Measurements from ENCODE around the gene KIAA0513.

DNA sequence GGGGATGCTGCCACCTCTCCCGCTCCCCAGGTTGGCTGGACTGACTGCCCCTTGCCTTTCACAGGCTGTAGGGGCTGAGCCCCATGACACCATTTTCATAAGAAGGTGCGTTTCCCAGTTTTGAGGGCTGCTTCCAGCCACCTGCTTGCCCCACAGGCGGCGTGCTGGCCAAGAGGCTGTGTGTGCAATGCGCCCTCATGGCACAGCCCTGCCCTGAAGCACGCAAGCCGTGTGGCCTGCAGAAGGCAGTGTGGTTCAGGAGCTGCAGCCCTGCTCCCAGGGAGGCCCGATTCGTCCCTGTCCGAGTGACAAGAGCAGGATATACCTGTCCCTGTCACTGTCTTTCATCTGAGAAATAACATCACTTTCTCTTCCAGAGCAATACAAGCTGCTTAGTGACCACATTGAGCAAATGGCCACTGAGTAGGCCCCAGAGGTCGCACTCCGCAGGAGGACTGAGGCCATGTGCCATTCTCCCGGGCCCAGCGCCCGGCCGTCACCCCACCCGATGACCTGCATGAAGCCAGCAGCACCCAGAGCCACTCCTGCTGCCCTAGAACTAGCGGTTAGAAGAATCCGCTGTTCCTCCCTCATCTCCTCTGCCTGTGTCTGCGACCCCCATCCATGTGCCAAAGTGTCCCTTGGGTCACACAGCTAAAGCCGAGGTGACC lies 60.4 kb downstream of the KIAA0513 start:
- TF ChIP-seq, protein P1, sequence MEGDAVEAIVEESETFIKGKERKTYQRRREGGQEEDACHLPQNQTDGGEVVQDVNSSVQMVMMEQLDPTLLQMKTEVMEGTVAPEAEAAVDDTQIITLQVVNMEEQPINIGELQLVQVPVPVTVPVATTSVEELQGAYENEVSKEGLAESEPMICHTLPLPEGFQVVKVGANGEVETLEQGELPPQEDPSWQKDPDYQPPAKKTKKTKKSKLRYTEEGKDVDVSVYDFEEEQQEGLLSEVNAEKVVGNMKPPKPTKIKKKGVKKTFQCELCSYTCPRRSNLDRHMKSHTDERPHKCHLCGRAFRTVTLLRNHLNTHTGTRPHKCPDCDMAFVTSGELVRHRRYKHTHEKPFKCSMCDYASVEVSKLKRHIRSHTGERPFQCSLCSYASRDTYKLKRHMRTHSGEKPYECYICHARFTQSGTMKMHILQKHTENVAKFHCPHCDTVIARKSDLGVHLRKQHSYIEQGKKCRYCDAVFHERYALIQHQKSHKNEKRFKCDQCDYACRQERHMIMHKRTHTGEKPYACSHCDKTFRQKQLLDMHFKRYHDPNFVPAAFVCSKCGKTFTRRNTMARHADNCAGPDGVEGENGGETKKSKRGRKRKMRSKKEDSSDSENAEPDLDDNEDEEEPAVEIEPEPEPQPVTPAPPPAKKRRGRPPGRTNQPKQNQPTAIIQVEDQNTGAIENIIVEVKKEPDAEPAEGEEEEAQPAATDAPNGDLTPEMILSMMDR (IDR thresholded peaks at IDR 0.05), result no peak
- no peak for TF ChIP-seq POLR2AphosphoS5 (IDR thresholded peaks at IDR 0.05)
